Activated naive CD4-positive, alpha-beta T cell (primary cell): ENCODE results near the gene ANKAR.
"Not testable (repeated sequence)": the region's sequence is repeated elsewhere in the genome, so short reads cannot be mapped to it uniquely, and the experiment has no call there.

Experiments
- DNase-seq, 4 experiments: peaks; one replicate each; lab custom pipeline; 2025; lab: John Stamatoyannopoulos, UW

ANKAR gene

GRCh38 chr2:189709501-189710221, 35.2 kb downstream of the ANKAR start:
- no peak for DNase-seq

- not testable (repeated sequence) for DNase-seq
Observed at GRCh38 chr2:189717593-189717992, 43.1 kb downstream of the ANKAR start.

- no peak for DNase-seq
Observed at GRCh38 chr2:189719571-189719970, 45.1 kb downstream of the ANKAR start.

- DNase-seq = no peak
Observed at GRCh38 chr2:189723192-189723591, 48.7 kb downstream of the ANKAR start.
